ENCODE data around the gene ACVR1B.

DNA sequence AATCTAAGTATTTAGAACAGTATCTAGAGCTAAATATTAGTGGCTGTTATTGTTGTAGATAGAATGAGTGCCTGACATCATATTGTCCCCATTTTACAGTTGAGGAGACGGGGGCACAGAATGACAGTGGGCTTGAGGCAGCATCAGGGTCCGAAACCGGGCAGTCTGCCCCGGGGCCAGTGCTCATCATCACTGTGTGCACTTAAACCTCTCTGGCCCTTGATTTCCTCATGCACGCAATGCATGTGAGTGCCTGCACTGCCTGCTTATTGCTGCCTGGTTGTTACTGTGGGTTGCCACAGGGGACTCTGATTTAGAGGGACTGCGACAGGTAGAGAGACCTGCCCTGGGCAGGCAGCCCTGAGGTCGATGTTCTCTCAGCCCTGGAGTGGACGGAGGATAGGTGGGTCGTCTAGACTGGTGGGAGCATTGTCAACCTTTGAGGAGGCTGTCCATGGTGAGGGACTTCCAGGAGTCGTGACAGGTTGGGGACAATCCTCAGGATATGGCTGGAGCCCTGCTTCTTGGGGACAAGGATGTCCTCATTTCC, 34.4 kb upstream of the ACVR1B start:
- no peak for TF ChIP-seq EZH2phosphoT487 (IDR thresholded peaks at IDR 0.05; ENCODE audit: low read length)
- TF ChIP-seq, protein P1, sequence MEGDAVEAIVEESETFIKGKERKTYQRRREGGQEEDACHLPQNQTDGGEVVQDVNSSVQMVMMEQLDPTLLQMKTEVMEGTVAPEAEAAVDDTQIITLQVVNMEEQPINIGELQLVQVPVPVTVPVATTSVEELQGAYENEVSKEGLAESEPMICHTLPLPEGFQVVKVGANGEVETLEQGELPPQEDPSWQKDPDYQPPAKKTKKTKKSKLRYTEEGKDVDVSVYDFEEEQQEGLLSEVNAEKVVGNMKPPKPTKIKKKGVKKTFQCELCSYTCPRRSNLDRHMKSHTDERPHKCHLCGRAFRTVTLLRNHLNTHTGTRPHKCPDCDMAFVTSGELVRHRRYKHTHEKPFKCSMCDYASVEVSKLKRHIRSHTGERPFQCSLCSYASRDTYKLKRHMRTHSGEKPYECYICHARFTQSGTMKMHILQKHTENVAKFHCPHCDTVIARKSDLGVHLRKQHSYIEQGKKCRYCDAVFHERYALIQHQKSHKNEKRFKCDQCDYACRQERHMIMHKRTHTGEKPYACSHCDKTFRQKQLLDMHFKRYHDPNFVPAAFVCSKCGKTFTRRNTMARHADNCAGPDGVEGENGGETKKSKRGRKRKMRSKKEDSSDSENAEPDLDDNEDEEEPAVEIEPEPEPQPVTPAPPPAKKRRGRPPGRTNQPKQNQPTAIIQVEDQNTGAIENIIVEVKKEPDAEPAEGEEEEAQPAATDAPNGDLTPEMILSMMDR (IDR thresholded peaks at IDR 0.05; ENCODE audit: low read length): no peak

Data from MM.1S (cell line).